VCaP (cell line): ENCODE data around the gene NEK3.
"Not testable (repeated sequence)": the region's sequence is repeated elsewhere in the genome, so short reads cannot be mapped to it uniquely, and the experiment has no call there.

Experiments used
- H3K27ac ChIP-seq: fragments of 450-650 bp; 2 replicates; pipeline ENCODE4 v1.5.1; 2017
- CTCF ChIP-seq: fragments of 450-650 bp; conservative IDR thresholded peaks from 2 replicates; pipeline ENCODE4 v1.5.1; 2017; ENCODE audit warnings: mild to moderate bottlenecking, moderate library complexity

The NEK3 gene

GRCh38 chr13:52109116-52109670, 50.2 kb downstream of the NEK3 start:
- no peak for TF ChIP-seq CTCF
- H3K27ac ChIP-seq, result no peak overlapping the region

DNA sequence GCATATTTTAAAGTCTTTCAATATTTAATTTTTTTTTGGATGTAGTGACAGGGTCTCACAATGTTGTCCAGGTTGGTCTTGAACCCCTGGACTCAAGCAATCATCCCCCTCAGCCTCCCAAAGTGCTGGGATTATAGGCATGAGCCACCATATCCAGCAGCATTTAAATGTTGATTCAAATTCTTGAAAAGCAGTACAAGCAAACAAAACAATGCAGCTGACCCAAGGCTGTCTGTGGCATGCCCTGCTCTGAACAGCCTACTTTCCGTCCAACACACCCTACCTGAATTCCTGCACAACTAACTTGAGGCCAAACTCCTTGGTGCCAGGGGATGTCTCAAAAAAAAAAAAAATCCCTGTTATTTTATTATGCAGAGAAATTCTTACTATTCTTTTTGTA, 53.6 kb downstream of the NEK3 start:
- H3K27ac ChIP-seq, result no peak overlapping the region
- TF ChIP-seq CTCF, result no peak

GRCh38 chr13:52104624-52105023, 54.8 kb downstream of the NEK3 start:
- H3K27ac ChIP-seq, result no peak overlapping the region
- no peak for TF ChIP-seq CTCF

- no peak for TF ChIP-seq CTCF
- no peak overlapping the region for H3K27ac ChIP-seq
Measured at GRCh38 chr13:52103386-52103785, 56.0 kb downstream of the NEK3 start.

- not testable (repeated sequence) for H3K27ac ChIP-seq
Measured at GRCh38 chr13:52102423-52102822, 57.0 kb downstream of the NEK3 start.

DNA sequence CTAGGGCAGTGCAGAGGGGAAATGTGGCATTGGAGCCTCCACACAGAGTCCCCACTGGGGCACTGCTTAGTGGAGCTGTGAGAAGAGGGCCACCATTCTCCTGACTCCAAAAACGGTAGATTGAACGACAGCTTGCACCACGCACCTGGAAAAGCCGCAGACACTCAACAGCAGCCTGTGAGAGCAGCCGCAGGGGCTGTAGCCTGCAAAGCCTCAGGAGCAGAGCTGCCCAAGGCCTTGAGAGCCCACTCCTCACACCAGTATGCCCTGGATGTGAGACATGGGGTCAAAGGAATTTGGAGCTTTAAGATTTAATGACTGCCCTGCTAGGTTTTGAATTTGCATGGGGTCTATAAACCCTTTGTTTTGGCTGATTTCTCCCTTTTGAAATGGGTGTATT, 62.2 kb downstream of the NEK3 start:
- no peak overlapping the region for H3K27ac ChIP-seq
- no peak for TF ChIP-seq CTCF

DNA sequence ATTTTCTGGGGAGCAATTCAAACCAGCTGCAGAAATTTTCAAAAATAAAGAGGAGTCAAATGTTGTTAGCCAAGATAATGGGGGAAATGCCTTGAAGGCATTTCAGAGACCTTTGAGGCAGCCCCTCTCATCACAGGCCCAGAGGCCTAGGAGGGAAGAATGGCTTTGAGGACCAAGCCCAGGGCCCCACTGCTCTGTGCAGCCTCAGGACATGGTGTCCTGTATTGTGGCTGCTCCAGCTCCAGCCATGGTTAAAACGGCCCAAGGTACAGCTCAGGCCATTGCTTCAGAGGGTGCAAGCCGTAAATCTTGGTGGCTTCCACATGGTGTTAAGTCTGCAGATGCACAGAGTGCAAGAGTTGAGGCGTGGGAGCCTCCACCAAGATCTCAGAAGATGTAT, 62.6 kb downstream of the NEK3 start:
- no peak for TF ChIP-seq CTCF
- H3K27ac ChIP-seq, result no peak overlapping the region

- TF ChIP-seq CTCF, result no peak
- no peak overlapping the region for H3K27ac ChIP-seq
Measured at GRCh38 chr13:52096062-52096461, 63.3 kb downstream of the NEK3 start.
